IMR-90 (cell line): ENCODE data around the gene LAMA3. TPM values are rescaled to one million over a fixed set of nuclear protein-coding genes. Genes with fewer than 3 reads are reported as not detected.

ENCODE experiments used
- ATAC-seq: fragments of 200-7000 bp; cut with Tn5 transposase; 2 replicates; pipeline ENCODE4 v1.9.1; 2020; ENCODE audit warnings: low read depth, mild to moderate bottlenecking, moderate library complexity
- BruUV-seq: library from RNA; stranded (reverse); fragments of 400-500 nt; replicated peaks from 2 replicates; lab custom pipeline; 2021; lab: Mats Ljungman, UMichigan
- CTCF ChIA-PET: fragments of 300-600 bp; formaldehyde crosslinking; extraction: SDS; loops from one replicate; lab custom pipeline; 2021; ENCODE audit warnings: antibody characterized with exemption; lab: Yijun Ruan, JAX
- POLR2A ChIA-PET: fragments of 300-600 bp; sonication (Branson Sonifier 250); formaldehyde crosslinking; loops from one replicate; lab custom pipeline; 2022; ENCODE audit warnings: antibody characterized with exemption; ENCODE audit not compliant: unreplicated experiment; lab: Charles Lee
- DNase-seq: peaks from one replicate; pipeline ENCODE4 v3.0.0; 2013
- H2AFZ ChIP-seq: replicated peaks from 2 replicates; pipeline ENCODE3; 2013; ENCODE audit warnings: low read length, mild to moderate bottlenecking; ENCODE audit not compliant: poor library complexity
- H2AK5ac ChIP-seq: 2 replicates; pipeline ENCODE4 v1.6.1; 2013; ENCODE audit warnings: low read depth, low read length, inconsistent platforms
- H2AK9ac ChIP-seq: replicated peaks from 2 replicates; pipeline ENCODE3; 2013; ENCODE audit warnings: mild to moderate bottlenecking, low read depth, low read length, moderate library complexity; ENCODE audit not compliant: poor library complexity
- H2BK120ac ChIP-seq: 2 replicates; pipeline ENCODE4 v1.6.1; 2013; ENCODE audit warnings: low read depth, low read length, inconsistent platforms
- H2BK15ac ChIP-seq: 3 replicates; pipeline ENCODE4 v1.6.1; 2013; ENCODE audit warnings: low read depth, low read length, inconsistent platforms
- H2BK20ac ChIP-seq: 2 replicates; pipeline ENCODE4 v1.6.1; 2013; ENCODE audit warnings: low read depth, mild to moderate bottlenecking, inconsistent platforms, low read length, moderate library complexity
- H2BK5ac ChIP-seq: 2 replicates; pipeline ENCODE4 v1.6.1; 2013; ENCODE audit warnings: mild to moderate bottlenecking, low read depth, low read length, inconsistent platforms; ENCODE audit not compliant: poor library complexity, severe bottlenecking
- H3K14ac ChIP-seq: replicated peaks from 2 replicates; pipeline ENCODE4 v1.6.1; 2013; ENCODE audit warnings: low read depth, low read length, inconsistent platforms
- H3K18ac ChIP-seq: 2 replicates; pipeline ENCODE4 v1.6.1; 2013; ENCODE audit warnings: low read depth, low read length, control low read depth
- H3K23ac ChIP-seq: 2 replicates; pipeline ENCODE4 v1.6.1; 2013; ENCODE audit warnings: low read depth, low read length, inconsistent platforms
- H3K27ac ChIP-seq: 2 replicates; pipeline ENCODE4 v1.5.1; 2013; ENCODE audit warnings: mild to moderate bottlenecking, control low read depth, low read length; ENCODE audit not compliant: insufficient read depth
- H3K27me3 ChIP-seq: 2 replicates; pipeline ENCODE4 v1.6.1; 2013; ENCODE audit warnings: low read length; ENCODE audit not compliant: control insufficient read depth, insufficient read depth
- H3K36me3 ChIP-seq: 2 replicates; pipeline ENCODE4 v1.6.1; 2013; ENCODE audit warnings: low read length, mixed read lengths; ENCODE audit not compliant: control insufficient read depth, insufficient read depth
- H3K4ac ChIP-seq: 2 replicates; pipeline ENCODE4 v1.6.1; 2013; ENCODE audit warnings: low read depth, low read length, inconsistent platforms
- H3K4me1 ChIP-seq: 2 replicates; pipeline ENCODE4 v1.6.1; 2013; ENCODE audit warnings: low read length, mixed read lengths; ENCODE audit not compliant: control insufficient read depth, insufficient read depth
- H3K4me2 ChIP-seq: 2 replicates; pipeline ENCODE4 v1.6.1; 2013; ENCODE audit warnings: low read depth, mild to moderate bottlenecking, control low read depth, low read length, moderate library complexity
- H3K4me3 ChIP-seq: 2 replicates; pipeline ENCODE4 v1.5.1; 2013; ENCODE audit warnings: low read depth, mild to moderate bottlenecking, control low read depth, low read length, moderate library complexity; ENCODE audit not compliant: insufficient read depth
- H3K56ac ChIP-seq: 2 replicates; pipeline ENCODE4 v1.6.1; 2013; ENCODE audit warnings: low read length, inconsistent platforms; ENCODE audit not compliant: insufficient read depth; ENCODE audit errors: extremely low read depth
- H3K79me1 ChIP-seq, 2 experiments: 2 replicates each; pipeline ENCODE4 v1.6.1; 2013; ENCODE audit warnings: low read length in 2 of 2, inconsistent platforms in 1 of 2, low read depth in 1 of 2
- H3K9ac ChIP-seq: 2 replicates; pipeline ENCODE4 v1.6.1; 2013; ENCODE audit warnings: low read depth, low read length, control low read depth
- H3K9me1 ChIP-seq: 2 replicates; pipeline ENCODE4 v1.6.1; 2013; ENCODE audit warnings: low read length, inconsistent platforms; ENCODE audit not compliant: insufficient read depth
- H3K9me3 ChIP-seq: 2 replicates; pipeline ENCODE4 v1.6.1; 2013; ENCODE audit warnings: low read length; ENCODE audit not compliant: control insufficient read depth, insufficient read depth
- H4K20me1 ChIP-seq: 2 replicates; pipeline ENCODE4 v1.6.1; 2013; ENCODE audit warnings: low read length, inconsistent platforms; ENCODE audit not compliant: insufficient read depth
- H4K5ac ChIP-seq: 2 replicates; pipeline ENCODE4 v1.6.1; 2013; ENCODE audit warnings: mild to moderate bottlenecking, low read depth, low read length, control low read depth
- H4K8ac ChIP-seq, 2 experiments: 2 replicates each; pipeline ENCODE4 v1.6.1; 2013; ENCODE audit warnings: low read depth in 2 of 2, low read length in 2 of 2, control low read depth in 1 of 2, inconsistent platforms in 1 of 2
- H4K91ac ChIP-seq: 2 replicates; pipeline ENCODE4 v1.6.1; 2013; ENCODE audit warnings: low read depth, low read length, inconsistent platforms; ENCODE audit not compliant: insufficient read depth
- CHD1 ChIP-seq: IDR thresholded peaks from 2 replicates; pipeline ENCODE4 v1.6.1; 2012; ENCODE audit warnings: low read depth, low read length, improper control_type of control experiment
- CTCF ChIP-seq: conservative IDR thresholded peaks from 2 replicates; pipeline ENCODE4 v1.5.1; 2012; ENCODE audit warnings: mild to moderate bottlenecking, low read depth, low read length, improper control_type of control experiment
- FOS ChIP-seq: fragments of 150-350 bp; IDR thresholded peaks from 2 replicates; pipeline ENCODE4 v1.6.1; 2016; ENCODE audit warnings: low read depth, low read length
- POLR2A ChIP-seq: IDR thresholded peaks from 2 replicates; pipeline ENCODE4 v1.6.1; 2012; ENCODE audit warnings: mild to moderate bottlenecking, low read depth, low read length
- RAD21 ChIP-seq: IDR thresholded peaks from 2 replicates; pipeline ENCODE4 v1.6.1; 2012; ENCODE audit warnings: low read length, improper control_type of control experiment
- RCOR1 ChIP-seq: IDR thresholded peaks from 2 replicates; pipeline ENCODE4 v1.6.1; 2012; ENCODE audit warnings: mild to moderate bottlenecking, low read length, improper control_type of control experiment; ENCODE audit not compliant: insufficient replicate concordance
- WGBS, 2 experiments: methylation state at CpG; one replicate each; pipeline versions ENCODE4 v1.1.5 to v1.1.7; 2013; ENCODE audit warnings: missing lambda C conversion rate in 2 of 2; ENCODE audit not compliant: insufficient read length in 1 of 2; ENCODE audit errors: extremely low coverage in 2 of 2; 5-methylcytosine and 5-hydroxymethylcytosine counted together
- dilution Hi-C: fragments of 300-500 bp; cut with HindIII; formaldehyde crosslinking; loops from one replicate; pipeline ENCODE4 v1.14.3; 2018; ENCODE audit warnings: low sequenced_read_pairs; ENCODE audit not compliant: unreplicated experiment
- in situ Hi-C: fragments of 300-500 bp; cut with MboI; formaldehyde crosslinking; loops from 3 replicates; pipeline ENCODE4 v1.14.3; 2019; ENCODE audit warnings: low sequenced_read_pairs, inconsistent platforms, mixed read lengths
- intact Hi-C: fragments of 100-400 bp; cut with micrococcal nuclease; formaldehyde crosslinking; loops from 2 replicates; pipeline ENCODE4 v1.10.0; 2022
- polyA plus RNA-seq, 3 experiments: library from polyadenylated mRNA; depleted of rRNA; stranded (reverse); fragments of >200 nt; gene quantifications; 2 replicates each; pipeline ENCODE4 v1.2.3, GENCODE V29; 2012; ENCODE audit warnings: low replicate concordance in 1 of 3
- total RNA-seq: library from RNA; depleted of rRNA; stranded (reverse); fragments of >200 nt; gene quantifications from 2 replicates; pipeline ENCODE4 v1.2.3, GENCODE V29; 2012
- TF ChIP-seq, protein P1 (sequence below): fragments of 150-350 bp; IDR thresholded peaks from 2 replicates; pipeline ENCODE4 v1.6.1; 2017; ENCODE audit warnings: mild to moderate bottlenecking, antibody characterized with exemption, low read length, low read depth

The LAMA3 gene
- total and polyA plus RNA-seq, 2 of the 4 experiments (the other 2 are of a cell fraction), result 0.18 to 0.19 TPM

GRCh38 chr18:23793985-23794867 is 105.0 kb downstream of the LAMA3 start:
- Histone ChIP-seq H2BK5ac (no peak overlapping the region), H2AFZ (no peak overlapping the region), H3K4me1 (no peaks in the 10 kb centered on the region; the same call in 1 of the 2 replicates), H3K79me1 (no peaks in the 10 kb centered on the region), H3K14ac (no peak overlapping the region), H4K20me1 (no peaks in the 10 kb centered on the region), H3K4me3 (no peak overlapping the region), H4K5ac (no peak overlapping the region), H4K8ac (no peak overlapping the region), H3K27me3 (peaks cover 10% of the 10 kb centered on the region), H3K27ac (no peak overlapping the region), H3K36me3 (no peaks in the 10 kb centered on the region), H3K56ac (no peak overlapping the region), H3K18ac (no peak overlapping the region), H2BK120ac (no peak overlapping the region), H3K9ac (no peak overlapping the region), H4K91ac (no peak overlapping the region), H2BK20ac (no peak overlapping the region), H2AK9ac (no peak overlapping the region), H3K9me3 (no peaks in the 10 kb centered on the region), H2BK15ac (no peak overlapping the region), H2AK5ac (no peak overlapping the region), H3K23ac (no peak overlapping the region), H3K4me2 (no peak overlapping the region), H3K4ac (no peak overlapping the region; the same call in 1 of the 2 replicates), H3K9me1 (no peaks in the 10 kb centered on the region)
- no peak for DNase-seq
- WGBS, 2 experiments, result no CpG with 5 or more reads among the region's 6 CpGs
- POLR2A ChIA-PET, result interaction anchor here (1.0 kb wide), 1 partner anchor 9 kb away, joined by 3 read pairs; no protein-coding TSS in a partner anchor
- dilution Hi-C loops, result no loop called here
- CTCF ChIA-PET, result no interaction called here
- ATAC-seq, result no peak
- in situ Hi-C loops, result no loop called here
- TF ChIP-seq CHD1 (no peak), POLR2A (no peak), RCOR1 (no peak), FOS (no peak), RAD21 (no peak), CTCF (no peak)
- TF ChIP-seq, protein P1, sequence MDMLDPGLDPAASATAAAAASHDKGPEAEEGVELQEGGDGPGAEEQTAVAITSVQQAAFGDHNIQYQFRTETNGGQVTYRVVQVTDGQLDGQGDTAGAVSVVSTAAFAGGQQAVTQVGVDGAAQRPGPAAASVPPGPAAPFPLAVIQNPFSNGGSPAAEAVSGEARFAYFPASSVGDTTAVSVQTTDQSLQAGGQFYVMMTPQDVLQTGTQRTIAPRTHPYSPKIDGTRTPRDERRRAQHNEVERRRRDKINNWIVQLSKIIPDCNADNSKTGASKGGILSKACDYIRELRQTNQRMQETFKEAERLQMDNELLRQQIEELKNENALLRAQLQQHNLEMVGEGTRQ, result no peak
- intact Hi-C loops, result no loop called here
- BruUV-seq, result no TSS peak
